ENCODE results near the gene BPIFB3.

The BPIFB3 gene

DNA sequence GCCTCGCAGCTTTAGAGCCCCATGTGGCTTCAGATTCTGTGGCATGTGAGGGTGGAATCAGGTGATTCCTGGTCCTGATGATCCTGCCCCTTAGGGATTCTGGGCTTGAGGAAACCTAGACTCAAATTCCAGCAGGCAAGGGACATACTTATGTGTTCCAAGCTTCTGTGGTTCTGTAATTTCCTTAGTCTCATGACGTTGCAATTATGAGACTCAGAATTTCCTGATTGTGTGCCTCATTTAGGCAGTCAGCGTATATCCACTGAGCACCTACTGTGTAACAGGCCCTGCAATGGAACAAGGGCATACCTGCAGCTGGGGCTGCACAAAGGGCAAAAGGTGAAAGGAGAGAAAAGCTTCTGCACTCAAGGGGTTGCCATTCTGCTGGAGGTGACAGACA lies 14.1 kb downstream of the BPIFB3 start:
- Histone ChIP-seq H3K27ac (no peak overlapping the region), H3K36me3 (replicated peaks) (no peaks in the 10 kb centered on the region), H3K27me3 (replicated peaks) (no peaks in the 10 kb centered on the region), H3K4me3 (ENCODE audit: low read depth, low read length) (no peak overlapping the region)
- TF ChIP-seq, protein P1, sequence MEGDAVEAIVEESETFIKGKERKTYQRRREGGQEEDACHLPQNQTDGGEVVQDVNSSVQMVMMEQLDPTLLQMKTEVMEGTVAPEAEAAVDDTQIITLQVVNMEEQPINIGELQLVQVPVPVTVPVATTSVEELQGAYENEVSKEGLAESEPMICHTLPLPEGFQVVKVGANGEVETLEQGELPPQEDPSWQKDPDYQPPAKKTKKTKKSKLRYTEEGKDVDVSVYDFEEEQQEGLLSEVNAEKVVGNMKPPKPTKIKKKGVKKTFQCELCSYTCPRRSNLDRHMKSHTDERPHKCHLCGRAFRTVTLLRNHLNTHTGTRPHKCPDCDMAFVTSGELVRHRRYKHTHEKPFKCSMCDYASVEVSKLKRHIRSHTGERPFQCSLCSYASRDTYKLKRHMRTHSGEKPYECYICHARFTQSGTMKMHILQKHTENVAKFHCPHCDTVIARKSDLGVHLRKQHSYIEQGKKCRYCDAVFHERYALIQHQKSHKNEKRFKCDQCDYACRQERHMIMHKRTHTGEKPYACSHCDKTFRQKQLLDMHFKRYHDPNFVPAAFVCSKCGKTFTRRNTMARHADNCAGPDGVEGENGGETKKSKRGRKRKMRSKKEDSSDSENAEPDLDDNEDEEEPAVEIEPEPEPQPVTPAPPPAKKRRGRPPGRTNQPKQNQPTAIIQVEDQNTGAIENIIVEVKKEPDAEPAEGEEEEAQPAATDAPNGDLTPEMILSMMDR (IDR thresholded peaks at IDR 0.05; ENCODE audit: low read depth, low read length, missing control alignments), result no peak
- no peak for DNase-seq
- in situ Hi-C loops (cut with HindIII; ENCODE audit: low pct_ligation_motif_present, low sequenced_read_pairs), result no loop called here

DNA sequence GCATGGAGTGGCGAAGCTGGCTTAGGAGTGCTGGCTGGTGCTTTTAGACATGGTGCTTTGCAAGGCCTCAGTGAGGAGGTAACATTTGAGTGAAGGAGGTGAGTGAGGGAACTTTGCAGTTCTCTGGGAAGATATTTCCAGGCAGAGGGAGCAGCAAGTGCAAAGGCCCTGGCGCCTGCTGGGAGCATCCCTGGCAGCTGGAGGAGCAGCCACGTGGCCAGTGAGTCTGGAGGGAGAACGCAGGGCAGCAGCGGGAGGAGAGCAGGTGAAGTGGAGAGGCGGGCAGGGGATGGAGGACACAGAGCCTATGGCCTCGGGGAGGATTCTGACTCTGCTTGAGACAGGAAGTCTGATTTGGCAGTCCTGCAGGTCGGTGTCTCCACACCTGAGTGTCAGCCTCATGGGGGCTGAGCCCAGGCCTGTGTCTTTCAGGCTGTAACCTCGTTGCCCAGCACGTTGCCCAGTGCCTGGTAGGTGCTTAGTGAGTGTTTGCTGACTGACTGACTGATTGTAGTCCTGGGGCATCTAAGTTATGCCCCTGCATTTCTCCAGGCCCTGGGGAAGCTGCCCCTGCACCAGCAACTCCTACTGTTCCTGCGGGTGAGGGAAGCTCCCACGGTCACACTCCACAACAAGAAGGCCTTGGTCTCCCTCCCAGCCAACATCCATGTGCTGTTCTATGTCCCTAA lies 14.7 kb downstream of the BPIFB3 start:
- Histone ChIP-seq H3K27me3 (replicated peaks) (no peaks in the 10 kb centered on the region), H3K36me3 (replicated peaks) (no peaks in the 10 kb centered on the region), H3K27ac (no peak overlapping the region), H3K4me3 (ENCODE audit: low read depth, low read length) (no peak overlapping the region)
- TF ChIP-seq, protein P1 (IDR thresholded peaks at IDR 0.05; ENCODE audit: low read depth, low read length, missing control alignments), result no peak
- DNase-seq, result no peak
- in situ Hi-C loops (cut with HindIII; ENCODE audit: low pct_ligation_motif_present, low sequenced_read_pairs), result no loop called here

DNA sequence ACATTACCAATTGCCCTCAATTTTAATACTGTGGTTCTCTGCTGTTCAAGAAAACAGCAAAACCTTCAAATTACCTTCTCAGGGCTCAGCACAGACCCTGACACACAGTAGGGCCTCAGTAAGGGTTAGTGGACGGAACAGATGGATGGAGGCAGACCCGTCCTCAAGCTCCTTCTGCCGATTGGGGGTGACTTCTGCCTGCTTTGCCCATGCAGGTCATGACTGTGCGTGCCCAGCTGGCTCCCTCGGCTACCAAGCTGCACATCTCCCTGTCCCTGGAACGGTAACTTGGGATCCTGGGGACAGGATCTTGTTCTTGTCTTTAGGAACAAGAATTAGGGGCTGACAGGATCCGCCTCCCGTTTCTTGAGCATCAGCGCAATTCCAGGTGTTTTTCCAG lies 16.0 kb downstream of the BPIFB3 start:
- in situ Hi-C loops (cut with HindIII; ENCODE audit: low pct_ligation_motif_present, low sequenced_read_pairs), result no loop called here
- TF ChIP-seq, protein P1 (IDR thresholded peaks at IDR 0.05; ENCODE audit: low read depth, low read length, missing control alignments), result no peak
- DNase-seq, result no peak
- H3K27ac ChIP-seq, result no peak overlapping the region
- no peaks in the 10 kb centered on the region for H3K27me3 ChIP-seq (replicated peaks)
- no peak overlapping the region for H3K4me3 ChIP-seq (ENCODE audit: low read depth, low read length)
- H3K36me3 ChIP-seq (replicated peaks), result no peaks in the 10 kb centered on the region

DNA sequence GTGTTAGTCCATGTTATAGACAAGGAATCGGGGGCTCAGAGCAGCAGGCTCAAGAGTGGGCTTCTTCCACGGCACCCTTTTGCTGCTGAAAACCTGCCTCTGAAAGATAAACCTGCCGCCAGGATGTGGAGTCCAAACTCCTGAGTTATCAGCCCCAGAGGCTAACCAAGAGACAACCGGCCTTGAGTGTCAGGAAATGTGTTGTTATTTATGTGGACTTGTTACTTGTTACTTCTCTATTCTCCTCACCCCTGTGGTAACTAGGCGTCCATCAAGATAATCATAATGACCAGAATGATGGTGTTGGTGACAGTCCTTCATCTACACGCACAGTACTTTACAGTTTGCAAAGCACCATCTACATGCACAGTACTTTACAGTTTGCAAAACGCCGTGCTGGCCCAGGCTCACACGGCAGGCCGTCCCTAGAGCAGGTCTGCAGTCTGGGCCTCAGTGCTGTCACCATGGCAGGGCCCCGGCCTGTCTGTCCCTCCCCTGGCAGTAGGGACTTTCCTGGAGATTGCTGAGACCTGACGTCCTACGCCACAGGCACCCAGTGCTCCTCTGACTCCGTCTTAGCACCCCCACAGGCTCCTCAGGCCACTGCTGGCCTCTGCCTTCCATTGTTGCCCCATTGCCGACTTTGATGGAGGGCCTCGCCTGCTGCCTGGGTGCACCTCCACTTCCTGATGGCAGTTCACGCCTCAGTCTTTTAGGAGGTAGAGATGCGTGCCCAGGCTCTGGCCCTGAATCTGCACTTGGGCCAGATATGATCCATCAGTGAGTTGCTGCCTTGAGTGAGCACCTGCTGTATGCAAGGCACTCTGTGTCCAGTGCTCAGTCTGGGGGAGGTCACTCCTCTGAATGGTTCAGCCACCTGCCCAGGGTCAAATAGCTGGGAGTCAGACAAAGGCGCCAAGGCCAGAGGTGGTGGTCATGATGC lies 16.7 kb downstream of the BPIFB3 start:
- in situ Hi-C loops (cut with HindIII; ENCODE audit: low pct_ligation_motif_present, low sequenced_read_pairs), result no loop called here
- H3K36me3 ChIP-seq (replicated peaks), result no peaks in the 10 kb centered on the region

DNA sequence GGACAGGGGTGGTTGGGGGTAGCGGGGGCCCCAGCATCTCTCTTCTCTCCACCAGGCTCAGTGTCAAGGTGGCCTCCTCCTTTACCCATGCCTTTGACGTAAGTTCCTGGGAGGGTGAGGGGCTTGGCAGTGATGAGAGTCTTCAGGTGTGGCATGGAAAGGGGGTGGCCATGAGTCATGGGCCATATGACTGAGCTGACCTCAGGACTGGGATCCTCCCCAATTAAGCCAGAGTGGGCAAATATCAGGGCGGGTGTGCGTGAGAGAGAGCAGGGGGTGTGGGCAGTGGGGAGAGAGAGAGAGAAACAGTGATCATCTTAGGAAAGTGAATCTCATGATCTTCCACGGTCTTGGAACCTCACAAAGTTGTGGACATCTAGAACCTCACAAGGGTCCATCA lies 17.5 kb downstream of the BPIFB3 start:
- Histone ChIP-seq H3K27me3 (replicated peaks) (no peaks in the 10 kb centered on the region), H3K36me3 (replicated peaks) (no peaks in the 10 kb centered on the region), H3K4me3 (ENCODE audit: low read depth, low read length) (no peak overlapping the region), H3K27ac (no peak overlapping the region)
- DNase-seq, result no peak
- in situ Hi-C loops (cut with HindIII; ENCODE audit: low pct_ligation_motif_present, low sequenced_read_pairs), result no loop called here
- TF ChIP-seq, protein P1 (IDR thresholded peaks at IDR 0.05; ENCODE audit: low read depth, low read length, missing control alignments), result no peak

More for the DNA sequence above, 16.7 kb downstream of the BPIFB3 start:
- Histone ChIP-seq H3K4me3 (ENCODE audit: low read depth, low read length) (no peak overlapping the region), H3K27me3 (replicated peaks) (no peaks in the 10 kb centered on the region), H3K27ac (no peak overlapping the region)
- DNase-seq, result no peak
- TF ChIP-seq, protein P1 (IDR thresholded peaks at IDR 0.05; ENCODE audit: low read depth, low read length, missing control alignments), result no peak

Data from brain microvascular endothelial cell (primary cell).